Activated naive CD8-positive, alpha-beta T cell treated with anti-CD3 and anti-CD28 coated beads, Interleukin-2, amount 50 U/mL, for 24 hours (primary cell): Measurements from ENCODE around the gene CCDC38.
A peak's percentile ranks its signal among the peaks of the same experiment; 100 is the strongest.
"Not testable (repeated sequence)": the region's sequence is repeated elsewhere in the genome, so short reads cannot be mapped to it uniquely, and the experiment has no call there.

Experiments
- ATAC-seq: fragments of 150-1000 bp; cut with Tn5 transposase; one replicate; pipeline ENCODE4 v1.10.0; 2021
- DNase-seq: peaks from one replicate; pipeline ENCODE4 v3.0.0; 2021
- H3K27ac Mint-ChIP-seq: one replicate; pipeline ENCODE4 v1.8.0; 2021; ENCODE audit warnings: mild to moderate bottlenecking, mixed read lengths
- H3K27me3 Mint-ChIP-seq: one replicate; pipeline ENCODE4 v1.8.0; 2021; ENCODE audit warnings: mixed read lengths
- H3K36me3 Mint-ChIP-seq: one replicate; pipeline ENCODE4 v1.8.0; 2021; ENCODE audit warnings: low read depth, mixed read lengths
- H3K4me1 Mint-ChIP-seq: one replicate; pipeline ENCODE4 v1.8.0; 2021; ENCODE audit warnings: mixed read lengths
- H3K4me3 Mint-ChIP-seq: one replicate; pipeline ENCODE4 v1.8.0; 2021; ENCODE audit warnings: mild to moderate bottlenecking, moderate library complexity, mixed read lengths
- H3K9me3 Mint-ChIP-seq: one replicate; pipeline ENCODE4 v1.8.0; 2021; ENCODE audit warnings: mixed read lengths

Gene CCDC38

GRCh38 chr12:95851606-95852005, 90.8 kb downstream of the CCDC38 start:
- DNase-seq (no peak), ATAC-seq (no peak)
- Mint-ChIP-seq H3K4me1 (peaks cover 4% of the 10 kb centered on the region), H3K9me3 (no peaks in the 10 kb centered on the region), H3K27ac (no peak overlapping the region), H3K27me3 (peaks cover 12% of the 10 kb centered on the region), H3K4me3 (no peak overlapping the region), H3K36me3 (no peaks in the 10 kb centered on the region)

GRCh38 chr12:95848575-95849388, 93.6 kb downstream of the CCDC38 start:
- peaks cover 4% of the 10 kb centered on the region for H3K4me1 Mint-ChIP-seq
- H3K27me3 Mint-ChIP-seq: peaks cover 19% of the 10 kb centered on the region
- no peak for DNase-seq
- H3K27ac Mint-ChIP-seq: no peak overlapping the region
- no peak overlapping the region for H3K4me3 Mint-ChIP-seq
- H3K36me3 Mint-ChIP-seq: no peaks in the 10 kb centered on the region
- H3K9me3 Mint-ChIP-seq: no peaks in the 10 kb centered on the region
- no peak for ATAC-seq

GRCh38 chr12:95842426-95842825, 100.0 kb downstream of the CCDC38 start:
- ATAC-seq, H3K27ac Mint-ChIP-seq: not testable (repeated sequence)

GRCh38 chr12:95838125-95838524, 104.3 kb downstream of the CCDC38 start:
- H3K4me1 Mint-ChIP-seq: peaks cover 5% of the 10 kb centered on the region
- DNase-seq: no peak
- ATAC-seq: no peak
- H3K9me3 Mint-ChIP-seq: no peaks in the 10 kb centered on the region
- no peaks in the 10 kb centered on the region for H3K36me3 Mint-ChIP-seq
- H3K27me3 Mint-ChIP-seq: peaks cover 16% of the 10 kb centered on the region
- H3K27ac Mint-ChIP-seq: no peak overlapping the region
- H3K4me3 Mint-ChIP-seq: no peak overlapping the region

More at GRCh38 chr12:95842426-95842825, 100.0 kb downstream of the CCDC38 start:
- H3K4me3 Mint-ChIP-seq, H3K36me3 Mint-ChIP-seq, H3K9me3 Mint-ChIP-seq, DNase-seq, H3K4me1 Mint-ChIP-seq: not testable (repeated sequence)
- peaks cover 29% of the 10 kb centered on the region for H3K27me3 Mint-ChIP-seq

- Mint-ChIP-seq H3K27me3 (peaks cover 12% of the 10 kb centered on the region), H3K27ac (no peak overlapping the region), H3K4me3 (no peak overlapping the region), H3K4me1 (peaks cover 5% of the 10 kb centered on the region), H3K36me3 (no peaks in the 10 kb centered on the region), H3K9me3 (no peaks in the 10 kb centered on the region)
- no peak for ATAC-seq
- no peak for DNase-seq
Observed at GRCh38 chr12:95837240-95838038, 105.0 kb downstream of the CCDC38 start.

GRCh38 chr12:95836630-95837239, 105.7 kb downstream of the CCDC38 start:
- no peaks in the 10 kb centered on the region for H3K9me3 Mint-ChIP-seq
- peaks cover 5% of the 10 kb centered on the region for H3K4me1 Mint-ChIP-seq
- H3K27ac Mint-ChIP-seq: no peak overlapping the region
- H3K4me3 Mint-ChIP-seq: no peak overlapping the region
- ATAC-seq (no peak), DNase-seq (no peak)
- H3K27me3 Mint-ChIP-seq: peaks cover 12% of the 10 kb centered on the region
- no peaks in the 10 kb centered on the region for H3K36me3 Mint-ChIP-seq

- Mint-ChIP-seq H3K36me3 (no peaks in the 10 kb centered on the region), H3K4me1 (peaks cover 5% of the 10 kb centered on the region), H3K27me3 (peaks cover 14% of the 10 kb centered on the region), H3K27ac (no peak overlapping the region), H3K4me3 (no peak overlapping the region), H3K9me3 (no peaks in the 10 kb centered on the region)
- ATAC-seq: no peak
- DNase-seq: no peak
Observed at GRCh38 chr12:95836185-95836609, 106.2 kb downstream of the CCDC38 start.

GRCh38 chr12:95834572-95834971, 107.8 kb downstream of the CCDC38 start:
- peaks cover 9% of the 10 kb centered on the region for H3K4me1 Mint-ChIP-seq
- no peak for ATAC-seq
- peaks cover 24% of the 10 kb centered on the region for H3K27me3 Mint-ChIP-seq

GRCh38 chr12:95830335-95831089, 111.9 kb downstream of the CCDC38 start:
- no peaks in the 10 kb centered on the region for H3K9me3 Mint-ChIP-seq

More at GRCh38 chr12:95834572-95834971, 107.8 kb downstream of the CCDC38 start:
- no peak for DNase-seq
- Mint-ChIP-seq H3K27ac (no peak overlapping the region), H3K4me3 (no peak overlapping the region), H3K36me3 (no peaks in the 10 kb centered on the region), H3K9me3 (no peaks in the 10 kb centered on the region)

GRCh38 chr12:95829395-95829794, 113.0 kb downstream of the CCDC38 start:
- Mint-ChIP-seq H3K27me3 (peaks cover 13% of the 10 kb centered on the region), H3K4me1 (peaks cover 4% of the 10 kb centered on the region), H3K9me3 (no peaks in the 10 kb centered on the region), H3K36me3 (no peaks in the 10 kb centered on the region), H3K27ac (no peak overlapping the region), H3K4me3 (no peak overlapping the region)
- ATAC-seq (no peak), DNase-seq (no peak)

More at GRCh38 chr12:95830335-95831089, 111.9 kb downstream of the CCDC38 start:
- DNase-seq: no peak
- ATAC-seq: peak; percentile 40
- no peak overlapping the region for H3K27ac Mint-ChIP-seq
- peaks cover 13% of the 10 kb centered on the region for H3K27me3 Mint-ChIP-seq
- H3K36me3 Mint-ChIP-seq: no peaks in the 10 kb centered on the region
- H3K4me3 Mint-ChIP-seq: no peak overlapping the region
- H3K4me1 Mint-ChIP-seq: peaks cover 4% of the 10 kb centered on the region

GRCh38 chr12:95820096-95820703, 122.2 kb downstream of the CCDC38 start:
- Mint-ChIP-seq H3K9me3 (no peaks in the 10 kb centered on the region), H3K4me1 (no peaks in the 10 kb centered on the region), H3K4me3 (no peak overlapping the region), H3K27me3 (peaks cover 4% of the 10 kb centered on the region), H3K36me3 (no peaks in the 10 kb centered on the region), H3K27ac (no peak overlapping the region)
- no peak for ATAC-seq
- no peak for DNase-seq
